Esophagus muscularis mucosa (tissue), 4 donors: Measurements from ENCODE around the gene ZSWIM1. TPM values are rescaled to one million over a fixed set of nuclear protein-coding genes. Genes with fewer than 3 reads are reported as not detected.
A peak's percentile ranks its signal among the peaks of the same experiment; 100 is the strongest.

Experiments
- DNase-seq: peaks from one replicate; pipeline ENCODE4 v3.0.0-alpha.2; 2017; ENCODE audit errors: extremely low spot score
- H3K27ac ChIP-seq, 4 donors: fragments of 200-600 bp; sonication (generic); replicated peaks in 1 of 4; 1 replicate in 3 of 4; 2 replicates in 1 of 4; pipeline ENCODE4 v1.5.1; 2016 to 2019; ENCODE audit warnings: mild to moderate bottlenecking in 1 of 4
- H3K27me3 ChIP-seq, 4 donors: fragments of 200-600 bp; sonication (generic); one replicate each; pipeline versions ENCODE4 v1.5.1 to v1.6.0; 2016 to 2019
- H3K36me3 ChIP-seq, 4 donors: fragments of 200-600 bp; sonication (generic); one replicate each; pipeline ENCODE4 v1.5.1; 2016 to 2019
- H3K4me1 ChIP-seq, 4 donors: fragments of 200-600 bp; sonication (generic); one replicate each; pipeline ENCODE4 v1.5.1; 2016 to 2019
- H3K4me3 ChIP-seq, 4 donors: fragments of 200-600 bp; sonication (generic); 1 replicate in 2 of 4; 2 replicates in 2 of 4; pipeline ENCODE4 v1.5.1; 2016 to 2019; ENCODE audit warnings: mild to moderate bottlenecking in 4 of 4, moderate library complexity in 1 of 4
- H3K9me3 ChIP-seq, 4 donors: fragments of 200-600 bp; sonication (generic); 1 replicate in 3 of 4; 2 replicates in 1 of 4; pipeline ENCODE4 v1.5.1; 2016 to 2019
- CTCF ChIP-seq, 3 experiments: fragments of 200-600 bp in 2 of 3; fragments of 450-650 bp in 1 of 3; sonication (generic) in 2 of 3; IDR thresholded peaks; one replicate each; pipeline ENCODE4 v1.5.1; 2017 to 2019; ENCODE audit warnings: antibody characterized with exemption in 3 of 3, mild to moderate bottlenecking in 2 of 3, moderate library complexity in 1 of 3
- EP300 ChIP-seq: sonication (generic); formaldehyde crosslinking; IDR thresholded peaks from one replicate; pipeline ENCODE4 v1.6.1; 2017; ENCODE audit warnings: antibody characterized with exemption
- POLR2A ChIP-seq: fragments of 450-650 bp; IDR thresholded peaks from one replicate; pipeline ENCODE4 v1.6.1; 2017; ENCODE audit warnings: antibody characterized with exemption, moderate library complexity, mild to moderate bottlenecking, low read depth
- POLR2AphosphoS5 ChIP-seq, 2 donors: sonication (generic); formaldehyde crosslinking; IDR thresholded peaks; one replicate each; pipeline ENCODE4 v1.6.1; 2017; ENCODE audit warnings: antibody characterized with exemption in 2 of 2
- WGBS: methylation state at CpG from one replicate; pipeline ENCODE4 v1.1.5; 2018; 5-methylcytosine and 5-hydroxymethylcytosine counted together
- intact Hi-C: fragments of 100-400 bp; cut with DNase I; formaldehyde crosslinking; loops from one replicate; pipeline ENCODE4 v1.15.1; 2023
- total RNA-seq, 4 donors: library from RNA; depleted of rRNA; stranded (reverse); fragments of >200 nt; gene quantifications; one replicate each; pipeline versions ENCODE4 v1.1.0 to v1.2.1, GENCODE V29; 2016

ZSWIM1 gene
- total RNA-seq, 4 donors from 2014 or later, result 7.1 to 13.5 (median 9.2) TPM

DNA sequence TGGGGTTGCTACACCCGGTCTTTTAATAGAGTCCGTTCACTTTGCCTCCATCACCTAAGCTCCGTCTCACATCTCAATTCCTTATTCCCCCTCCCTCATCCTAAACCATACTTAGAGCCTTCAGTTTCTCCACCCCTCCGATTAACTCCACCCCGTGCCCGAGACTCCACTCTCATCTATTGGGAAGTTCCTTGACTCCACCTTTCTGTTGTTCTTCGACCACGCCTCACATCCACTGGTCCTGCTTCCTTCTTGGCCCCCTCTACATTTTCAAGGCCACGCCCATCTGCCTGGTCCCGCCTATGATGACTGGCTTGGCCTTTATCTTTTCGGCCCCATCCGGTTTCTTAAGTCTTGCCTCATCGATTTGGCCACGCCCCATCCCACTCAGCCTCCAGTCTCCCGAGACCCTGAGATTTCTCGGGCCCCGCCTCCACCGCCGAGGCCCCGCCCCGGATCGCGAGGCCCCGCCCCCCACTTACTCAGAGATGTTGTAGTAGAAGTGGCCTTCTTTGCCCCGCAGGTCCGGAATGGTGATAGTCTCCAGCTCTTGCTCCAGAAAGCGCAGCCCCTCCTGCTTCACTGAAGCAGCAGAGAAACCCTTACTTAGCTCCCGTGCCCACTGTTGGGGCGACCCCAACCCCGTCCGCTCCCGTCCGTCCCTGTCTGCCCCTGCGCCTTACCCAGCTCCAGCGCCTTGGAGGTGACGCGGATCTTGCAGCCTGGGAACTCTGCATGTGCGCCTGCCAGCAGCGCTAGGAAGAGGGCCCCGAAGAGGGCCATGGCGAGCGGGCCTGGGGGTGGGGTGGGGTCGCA lies 29.9 kb downstream of the ZSWIM1 start:
- Histone ChIP-seq H3K36me3 (peaks cover 0 to 23% (median 6%) of the 10 kb centered on the region in 4 donors), H3K4me3 (peak overlapping the region; percentile 53 to 61 (median 59)), H3K27me3 (peaks cover 0 to 14% (median 5%) of the 10 kb centered on the region in 4 donors), H3K9me3 (no peaks in the 10 kb centered on the region), H3K27ac (peak overlapping the region; percentile 77 to 81 (median 80)), H3K4me1 (peaks cover 18 to 35% (median 31%) of the 10 kb centered on the region in 4 donors)
- intact Hi-C loops, result no loop called here
- peak; percentile 38 for TF ChIP-seq POLR2A
- TF ChIP-seq POLR2AphosphoS5 (IDR thresholded peaks at IDR 0.05), result peak; percentile 80 to 89
- TF ChIP-seq EP300, result no peak
- peak; percentile 100 for DNase-seq
- WGBS, result 2% methylated on average over 32 of the region's 43 CpGs

- no peaks in the 10 kb centered on the region for H3K9me3 ChIP-seq
- H3K4me3 ChIP-seq, result peak within 1 kb of the TSS; percentile 53 to 61 (median 59)
- peaks cover 18 to 35% (median 31%) of the 10 kb centered on the region in 4 donors for H3K4me1 ChIP-seq
- peaks cover 0 to 14% (median 5%) of the 10 kb centered on the region in 4 donors for H3K27me3 ChIP-seq
- H3K27ac ChIP-seq, result peak within 1 kb of the TSS; percentile 77 to 81 (median 80)
- TF ChIP-seq EP300, result no peak
- peak; percentile 43 for TF ChIP-seq POLR2A
- TF ChIP-seq POLR2AphosphoS5 (IDR thresholded peaks at IDR 0.05), result peak in 1 of 2 donors; percentile 78
- TF ChIP-seq CTCF (IDR thresholded peaks at IDR 0.05), result no peak
- DNase-seq, result no peak
- intact Hi-C loops, result no loop called here
- WGBS, result 2% methylated on average over 31 of the region's 58 CpGs
- H3K36me3 ChIP-seq, result peaks cover 0 to 16% (median 3%) of the 10 kb centered on the region in 4 donors
These were observed 30.7 kb downstream of the ZSWIM1 start, which contains the start of gene PLTP for GRCh38 chr20:45911486-45912343. PLTP (minus strand) TSS chr20:45912155; CDS start chr20:45911452, 703 bp downstream.

- H3K9me3 ChIP-seq, result no peaks in the 10 kb centered on the region
- intact Hi-C loops, result no loop called here
These were observed 31.3 kb downstream of the ZSWIM1 start for GRCh38 chr20:45912344-45912682.

GRCh38 chr20:45913116-45913515 lies 32.1 kb downstream of the ZSWIM1 start:
- intact Hi-C loops, result no loop called here
- Histone ChIP-seq H3K27ac (peak overlapping the region in 1 of 4 donors; percentile 77), H3K4me3 (no peak overlapping the region), H3K9me3 (no peaks in the 10 kb centered on the region), H3K4me1 (peaks cover 18 to 43% (median 32%) of the 10 kb centered on the region in 4 donors), H3K27me3 (peaks cover 0 to 14% (median 5%) of the 10 kb centered on the region in 4 donors), H3K36me3 (peaks cover 0 to 6% (median under 1%) of the 10 kb centered on the region in 4 donors)
- WGBS, result 58% methylated on average over 4 of the region's 5 CpGs
- DNase-seq, result no peak
- TF ChIP-seq POLR2AphosphoS5 (IDR thresholded peaks at IDR 0.05) (no peak), CTCF (IDR thresholded peaks at IDR 0.05) (no peak), EP300 (no peak)

More at GRCh38 chr20:45912344-45912682, 31.3 kb downstream of the ZSWIM1 start:
- Histone ChIP-seq H3K27ac (peak overlapping the region; percentile 77 to 81 (median 80)), H3K4me3 (peak overlapping the region; percentile 53 to 61 (median 59)), H3K36me3 (peaks cover 0 to 14% (median 3%) of the 10 kb centered on the region in 4 donors), H3K27me3 (peaks cover 0 to 14% (median 5%) of the 10 kb centered on the region in 4 donors), H3K4me1 (peaks cover 18 to 35% (median 32%) of the 10 kb centered on the region in 4 donors)
- no peak for DNase-seq
- TF ChIP-seq POLR2A (no peak), POLR2AphosphoS5 (IDR thresholded peaks at IDR 0.05) (no peak), CTCF (IDR thresholded peaks at IDR 0.05) (no peak), EP300 (no peak)
- whole genome bisulfite sequencing, result 40% methylated on average over 4 of the region's 4 CpGs

- peak overlapping the region; percentile 37 to 69 (median 64) for H3K27ac ChIP-seq
- intact Hi-C loops, result no loop called here
- H3K9me3 ChIP-seq, result no peaks in the 10 kb centered on the region
- no peak overlapping the region for H3K4me3 ChIP-seq
- 68% methylated on average over 5 of the region's 5 CpGs for WGBS
- no peaks in the 10 kb centered on the region for H3K36me3 ChIP-seq
- H3K27me3 ChIP-seq, result peaks cover 0 to 6% (median 3%) of the 10 kb centered on the region in 4 donors
- no peak for DNase-seq
- H3K4me1 ChIP-seq, result peaks cover 30 to 49% (median 32%) of the 10 kb centered on the region in 4 donors
- no peak for TF ChIP-seq POLR2A
- TF ChIP-seq EP300, result no peak
- no peak for TF ChIP-seq POLR2AphosphoS5 (IDR thresholded peaks at IDR 0.05)
- TF ChIP-seq CTCF (IDR thresholded peaks at IDR 0.05), result no peak
These were observed 36.7 kb downstream of the ZSWIM1 start for GRCh38 chr20:45917790-45918141.
